Ishikawa (cell line): Measurements from ENCODE around the gene SLC44A1.

Experiments used
- CEBPB ChIP-seq: IDR thresholded peaks from 2 replicates; pipeline ENCODE4 v1.6.1; 2012
- CREB1 ChIP-seq: IDR thresholded peaks from 2 replicates; pipeline ENCODE4 v1.6.1; 2012; ENCODE audit warnings: low read depth
- EGR1 ChIP-seq: IDR thresholded peaks from 2 replicates; pipeline ENCODE4 v1.6.1; 2012
- EP300 ChIP-seq: IDR thresholded peaks from 2 replicates; pipeline ENCODE4 v1.6.1; 2012; ENCODE audit warnings: borderline replicate concordance
- FOXM1 ChIP-seq: IDR thresholded peaks from 2 replicates; pipeline ENCODE4 v1.6.1; 2012; ENCODE audit warnings: low read depth, borderline replicate concordance
- MAX ChIP-seq: IDR thresholded peaks from 2 replicates; pipeline ENCODE4 v1.6.1; 2012
- NFIC ChIP-seq: IDR thresholded peaks from 2 replicates; pipeline ENCODE4 v1.6.1; 2012
- RAD21 ChIP-seq: IDR thresholded peaks from 2 replicates; pipeline ENCODE4 v1.6.1; 2012; ENCODE audit warnings: low read depth
- REST ChIP-seq: IDR thresholded peaks from 2 replicates; pipeline ENCODE4 v1.6.1; 2012; ENCODE audit warnings: low read depth, mild to moderate bottlenecking
- TAF1 ChIP-seq: IDR thresholded peaks from 2 replicates; pipeline ENCODE4 v1.6.1; 2012; ENCODE audit warnings: low read depth, mild to moderate bottlenecking
- TCF12 ChIP-seq: IDR thresholded peaks from 2 replicates; pipeline ENCODE4 v1.6.1; 2012; ENCODE audit warnings: low read depth
- TEAD4 ChIP-seq: IDR thresholded peaks from 2 replicates; pipeline ENCODE4 v1.6.1; 2012
- USF1 ChIP-seq: IDR thresholded peaks from 2 replicates; pipeline ENCODE4 v1.6.1; 2012
- YY1 ChIP-seq: IDR thresholded peaks from 2 replicates; pipeline ENCODE4 v1.6.1; 2012; ENCODE audit warnings: low read depth
- ZBTB7A ChIP-seq: IDR thresholded peaks from 2 replicates; pipeline ENCODE4 v1.6.1; 2012; ENCODE audit warnings: low read depth

The SLC44A1 gene

GRCh38 chr9:105431424-105432246 lies 187.2 kb downstream of the SLC44A1 start:
- TF ChIP-seq YY1 (no peak), TCF12 (no peak), EGR1 (no peak), NFIC (no peak), REST (no peak), TAF1 (no peak), CEBPB (no peak), TEAD4 (no peak), ZBTB7A (no peak), CREB1 (no peak), FOXM1 (no peak), EP300 (no peak), RAD21 (no peak), MAX (no peak), USF1 (no peak)

GRCh38 chr9:105432247-105432842 lies 187.9 kb downstream of the SLC44A1 start:
- TF ChIP-seq TEAD4 (no peak), USF1 (no peak), EGR1 (no peak), EP300 (no peak), RAD21 (no peak), REST (no peak), TCF12 (no peak), TAF1 (no peak), YY1 (no peak), CEBPB (no peak), ZBTB7A (no peak), NFIC (no peak), MAX (no peak), CREB1 (no peak), FOXM1 (no peak)

GRCh38 chr9:105435453-105435852 lies 191.0 kb downstream of the SLC44A1 start:
- no peak for TF ChIP-seq YY1
- TF ChIP-seq FOXM1 = no peak
- no peak for TF ChIP-seq TEAD4
- TF ChIP-seq CREB1 = no peak

GRCh38 chr9:105436783-105437182 lies 192.3 kb downstream of the SLC44A1 start:
- TF ChIP-seq MAX = no peak
- no peak for TF ChIP-seq EP300
- TF ChIP-seq USF1 = no peak
- TF ChIP-seq TAF1 = no peak
- TF ChIP-seq EGR1 = no peak
- no peak for TF ChIP-seq FOXM1
- no peak for TF ChIP-seq TCF12
- no peak for TF ChIP-seq TEAD4
- no peak for TF ChIP-seq CREB1
- TF ChIP-seq CEBPB = no peak
- no peak for TF ChIP-seq NFIC
- no peak for TF ChIP-seq YY1
- TF ChIP-seq RAD21 = no peak
- TF ChIP-seq REST = no peak
- TF ChIP-seq ZBTB7A = no peak
